Measurements from ENCODE around the gene SUDS3.
A peak's percentile ranks its signal among the peaks of the same experiment; 100 is the strongest.
"Not testable (repeated sequence)": the region's sequence is repeated elsewhere in the genome, so short reads cannot be mapped to it uniquely, and the experiment has no call there.

The SUDS3 gene

DNA sequence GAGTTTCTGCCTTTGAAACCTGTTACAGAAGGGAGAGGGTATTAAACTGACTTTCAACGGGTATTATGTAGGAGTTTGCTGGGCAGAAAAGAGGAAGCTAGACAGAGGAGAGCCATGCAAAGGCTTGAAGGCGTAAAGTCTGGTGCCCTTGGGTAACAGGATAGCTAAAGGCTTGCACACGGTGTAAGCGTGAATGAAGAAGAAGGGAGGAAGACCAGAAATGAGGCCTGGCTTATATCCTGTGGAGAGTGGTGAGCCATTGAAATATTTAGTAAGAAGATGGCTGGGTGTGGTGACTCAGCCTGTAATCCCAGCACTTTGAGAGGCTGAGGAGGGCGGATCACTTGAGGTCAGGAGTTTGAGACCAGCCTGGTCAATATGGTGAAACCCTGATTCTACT is 22.6 kb downstream of the SUDS3 start:
- no peak for DNase-seq

GRCh38 chr12:118402251-118402650 is 25.9 kb downstream of the SUDS3 start:
- no peak for DNase-seq

- peak; percentile 18 for DNase-seq
These were observed 28.6 kb downstream of the SUDS3 start for GRCh38 chr12:118404876-118405521.

GRCh38 chr12:118408241-118408640 is 31.9 kb downstream of the SUDS3 start:
- DNase-seq = not testable (repeated sequence)

GRCh38 chr12:118409834-118410233 is 33.5 kb downstream of the SUDS3 start:
- no peak for DNase-seq

DNA sequence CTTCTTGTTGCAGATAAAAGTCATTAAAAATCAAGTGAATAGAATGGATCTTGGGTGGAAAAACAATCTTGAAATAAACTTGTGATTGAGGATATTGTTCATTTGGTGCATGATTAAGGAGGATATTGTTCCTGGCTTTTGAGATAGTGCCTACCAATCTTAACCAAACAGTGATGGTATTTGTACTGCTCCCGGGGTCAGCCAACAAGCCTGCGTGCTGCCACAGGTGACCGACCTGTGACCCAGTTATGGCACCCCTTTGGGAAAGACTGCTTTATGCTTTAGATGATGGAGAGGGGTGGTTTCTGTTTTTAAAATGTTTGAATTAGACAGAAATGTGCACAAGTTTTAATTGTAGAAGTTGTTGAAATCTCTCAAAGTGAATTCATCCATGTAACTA is 41.6 kb downstream of the SUDS3 start:
- DNase-seq = no peak

DNA sequence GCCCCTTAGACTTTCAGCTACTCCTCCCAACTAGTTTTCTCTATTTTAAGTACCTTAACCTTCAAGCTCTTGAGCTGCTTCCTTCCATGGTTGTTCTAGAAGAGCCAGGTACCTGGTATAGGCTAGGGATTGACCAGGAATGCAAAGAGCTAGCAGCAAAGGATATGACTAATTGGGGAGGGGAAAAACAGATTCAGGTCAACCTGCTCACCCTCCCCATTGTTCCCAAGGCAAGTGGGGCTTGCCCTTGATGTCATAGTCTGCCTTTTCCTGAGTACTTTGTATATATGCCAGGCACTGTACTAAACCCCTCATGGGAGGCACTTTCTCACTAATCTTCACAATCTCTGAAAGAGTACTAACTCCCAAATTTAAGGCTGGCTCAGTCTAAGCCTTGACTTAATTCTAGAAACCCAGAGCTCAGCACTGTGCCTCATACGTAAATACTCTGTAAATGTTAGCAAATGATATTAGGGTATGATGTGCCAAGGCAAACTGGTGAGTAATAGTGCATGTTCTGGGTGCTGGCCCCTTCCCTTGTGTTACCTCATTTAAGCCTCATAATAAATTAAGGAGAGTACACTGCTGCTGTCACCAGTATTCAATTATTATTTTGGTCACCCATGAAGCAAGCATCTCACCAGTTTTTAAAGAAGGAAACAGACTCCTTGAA is 42.2 kb downstream of the SUDS3 start:
- DNase-seq = no peak

GRCh38 chr12:118420673-118421072 is 44.3 kb downstream of the SUDS3 start:
- DNase-seq = no peak

DNA sequence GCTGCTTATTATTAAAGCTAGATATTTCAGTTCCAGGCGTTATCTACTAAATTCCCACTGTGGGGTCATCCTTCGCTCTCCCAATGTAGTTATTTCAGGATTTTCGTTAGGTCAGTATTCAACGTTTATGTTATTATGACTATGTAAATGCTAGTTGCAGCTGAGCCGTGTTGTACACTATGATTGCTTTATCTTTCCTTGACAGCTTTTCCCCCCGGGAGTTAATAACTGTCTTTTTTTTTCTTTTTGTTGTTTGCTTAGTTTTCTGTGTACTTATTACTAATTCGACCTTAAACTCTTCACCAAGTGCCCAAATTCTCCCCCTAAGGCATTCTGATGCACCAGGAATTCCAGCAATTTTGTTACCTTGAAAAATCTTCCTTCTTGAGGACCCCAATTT is 48.5 kb downstream of the SUDS3 start:
- DNase-seq = no peak

- DNase-seq = no peak
These were observed 49.0 kb downstream of the SUDS3 start for GRCh38 chr12:118425364-118425763.

- DNase-seq = no peak
These were observed 51.5 kb downstream of the SUDS3 start for GRCh38 chr12:118427819-118428218.

DNA sequence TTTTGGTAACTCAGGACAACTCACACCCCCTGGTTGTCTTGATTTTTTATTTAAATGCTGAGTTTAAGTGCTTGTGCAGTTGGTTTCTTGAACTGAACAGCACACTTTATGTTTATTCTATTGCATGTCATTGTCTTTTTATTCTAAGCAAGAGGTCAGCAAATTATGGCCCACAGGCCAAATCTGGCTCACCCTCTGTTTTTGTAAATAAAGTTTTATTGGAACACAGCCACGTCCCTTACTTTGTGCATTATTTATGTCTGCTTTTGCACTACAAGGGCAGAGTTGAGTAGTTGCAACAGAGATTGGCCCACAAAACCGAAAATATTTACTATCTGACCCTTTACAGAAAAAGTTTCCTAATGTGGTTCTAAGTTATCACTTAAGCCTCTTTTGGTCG is 52.3 kb downstream of the SUDS3 start:
- no peak for DNase-seq

DNA sequence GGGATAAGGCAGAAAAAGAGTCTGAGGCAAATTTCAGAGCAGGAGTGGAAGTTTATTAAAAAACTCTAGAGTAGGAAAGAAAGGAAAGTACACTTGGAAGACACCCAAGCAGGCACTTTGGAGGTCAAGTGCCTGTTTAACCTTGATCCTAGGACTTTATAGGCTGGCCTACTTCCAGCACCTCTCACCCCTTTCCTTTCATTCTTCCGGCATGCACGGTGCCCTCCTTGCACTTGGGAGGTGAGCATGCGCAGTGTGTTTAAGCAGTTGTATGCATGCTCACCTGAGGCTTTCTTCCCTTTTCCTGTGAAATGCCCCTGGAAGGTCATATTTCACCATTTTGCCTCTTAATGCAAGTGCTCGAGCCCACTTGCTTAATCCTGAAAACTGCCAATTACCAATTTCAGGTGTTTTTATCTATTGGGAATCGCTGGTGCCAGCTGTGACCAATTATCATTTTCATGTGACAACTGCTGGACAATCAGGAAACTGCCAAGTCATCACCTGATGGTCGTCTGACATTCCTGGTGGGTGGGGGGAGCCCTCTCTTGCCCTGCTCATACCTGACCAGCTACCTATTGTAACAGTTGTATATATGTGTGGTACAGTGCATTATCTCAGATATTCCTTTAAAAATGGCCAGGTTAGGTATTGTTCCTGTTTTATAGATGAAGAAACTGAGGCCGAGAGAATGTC is 53.5 kb downstream of the SUDS3 start:
- DNase-seq = no peak

GRCh38 chr12:118430516-118430915 is 54.2 kb downstream of the SUDS3 start:
- no peak for DNase-seq

DNA sequence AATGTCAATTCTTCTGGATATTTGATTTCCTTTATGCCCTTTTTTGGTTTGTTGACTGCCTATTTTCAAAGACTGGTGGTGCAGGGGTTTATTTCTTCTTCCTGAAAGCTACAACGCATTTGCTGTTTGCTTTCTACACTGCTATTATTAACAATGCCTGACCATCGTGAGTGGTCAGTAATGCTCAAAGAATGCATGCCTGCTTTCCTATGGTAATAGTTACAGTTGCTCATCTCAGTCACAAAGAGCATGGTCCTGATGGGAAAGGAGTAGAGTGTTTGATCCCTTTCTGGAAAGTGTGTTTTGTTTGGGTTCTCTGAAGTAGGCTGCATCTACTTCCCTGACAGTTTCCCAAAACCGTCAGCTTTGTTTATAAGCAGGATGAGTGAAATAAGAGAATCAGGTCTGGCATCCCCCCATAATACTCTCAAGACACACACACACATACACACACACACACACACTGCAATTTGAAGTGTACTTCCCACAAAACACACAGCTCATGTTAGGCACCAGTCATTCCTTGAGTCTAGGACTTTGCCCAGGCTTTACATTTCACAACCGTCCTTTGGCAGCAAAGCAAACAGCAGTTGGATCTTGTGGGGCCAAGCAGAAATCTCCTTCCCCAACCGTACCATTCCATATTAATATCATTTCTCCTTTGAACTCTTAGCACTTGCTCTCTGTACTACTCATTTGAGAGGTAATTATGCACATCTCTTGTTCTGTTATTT is 56.6 kb downstream of the SUDS3 start:
- no peak for DNase-seq

GRCh38 chr12:118436002-118436730 is 59.8 kb downstream of the SUDS3 start:
- peak; percentile 11 for DNase-seq

DNA sequence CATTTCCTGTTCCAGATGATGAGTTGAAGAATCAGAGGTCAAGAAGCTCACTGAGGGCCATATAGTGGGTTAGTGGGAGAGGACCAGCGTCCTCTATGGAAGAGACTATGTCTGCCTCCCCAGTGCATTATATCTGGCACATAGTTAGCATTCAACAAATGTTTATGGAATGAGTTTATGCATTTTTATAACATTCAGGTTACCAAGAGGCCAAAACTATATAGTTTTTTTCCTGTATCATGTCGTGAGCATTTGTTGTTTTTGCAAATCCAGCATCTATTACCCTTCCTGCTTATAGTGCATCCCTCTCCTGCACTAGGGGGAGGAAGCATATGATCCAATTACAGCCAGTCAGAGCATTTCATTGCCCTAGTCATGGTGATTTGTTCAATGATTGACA is 60.6 kb downstream of the SUDS3 start:
- DNase-seq = no peak

GRCh38 chr12:118439068-118439467 is 62.7 kb downstream of the SUDS3 start:
- no peak for DNase-seq

- DNase-seq = no peak
These were observed 69.9 kb downstream of the SUDS3 start for GRCh38 chr12:118446247-118446646.

- DNase-seq = no peak
These were observed 70.8 kb downstream of the SUDS3 start for GRCh38 chr12:118447181-118447580.

- DNase-seq = no peak
These were observed 72.0 kb downstream of the SUDS3 start for GRCh38 chr12:118448341-118448740.

DNA sequence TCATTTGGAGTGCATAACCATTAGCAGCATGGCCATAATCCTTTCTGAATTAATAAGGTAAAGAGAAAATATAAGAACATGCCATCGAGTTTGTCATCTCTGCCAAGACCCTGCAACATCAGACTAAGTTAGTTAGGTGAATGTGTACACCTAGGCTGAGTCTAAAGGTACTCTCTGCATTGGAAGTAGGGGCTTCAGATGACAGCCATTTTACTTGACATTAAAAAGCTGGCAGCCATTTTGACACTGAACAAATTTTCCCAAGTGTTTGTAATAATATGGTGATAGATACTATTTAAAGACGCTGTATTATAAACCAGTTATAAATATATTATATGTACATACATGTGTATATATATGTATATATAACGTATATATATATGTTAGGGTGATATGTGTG is 79.0 kb downstream of the SUDS3 start:
- DNase-seq = no peak

DNA sequence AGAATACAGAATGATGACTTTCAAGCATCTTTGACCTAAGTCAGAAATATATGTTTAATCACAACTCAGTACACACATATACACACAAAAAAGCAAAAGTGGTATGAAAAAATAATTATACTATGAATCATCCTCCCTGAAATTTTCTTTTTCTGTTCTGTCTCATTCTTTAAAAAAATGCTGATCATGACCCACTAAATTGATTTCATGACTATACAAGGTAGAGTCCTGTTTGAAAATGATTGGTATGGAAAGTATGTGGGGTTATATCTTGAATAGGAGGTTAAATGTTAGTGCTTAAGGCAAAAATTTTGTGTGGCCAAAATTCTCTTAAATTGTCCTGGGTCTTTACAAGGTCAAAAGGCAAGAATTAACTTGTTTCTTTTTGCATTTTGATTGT is 80.4 kb downstream of the SUDS3 start:
- no peak for DNase-seq

All from NCI-H1092 treated with DMSO at 0.1 percent for 48 hours (cell line).